B cell (primary cell): Measurements from ENCODE around the gene MAP4K2. TPM values are rescaled to one million over a fixed set of nuclear protein-coding genes. Genes with fewer than 3 reads are reported as not detected.

ENCODE experiments used
- ATAC-seq: fragments of 200-7000 bp; cut with Tn5 transposase; one replicate; pipeline ENCODE4 v1.10.0; 2021; ENCODE audit warnings: low read depth, mild to moderate bottlenecking, moderate number of reproducible peaks, moderate library complexity
- CTCF ChIA-PET: fragments of 350-600 bp; sonication (Branson Sonifier 250); formaldehyde crosslinking; loops from one replicate; lab custom pipeline; 2021; ENCODE audit warnings: antibody characterized with exemption, inconsistent platforms; lab: Charles Lee
- POLR2A ChIA-PET: fragments of 350-600 bp; sonication (Branson Sonifier 250); formaldehyde crosslinking; loops from one replicate; lab custom pipeline; 2021; ENCODE audit warnings: antibody characterized with exemption; lab: Charles Lee
- DNase-seq: peaks from one replicate; pipeline ENCODE4 v3.0.0; 2013
- H2AFZ ChIP-seq: 2 replicates; pipeline ENCODE4 v1.6.1; 2012; ENCODE audit warnings: mild to moderate bottlenecking, low read depth, low read length; ENCODE audit not compliant: insufficient read depth, poor library complexity, severe bottlenecking
- H3K27ac ChIP-seq, 2 donors: 1 replicate in 1 of 2; 2 replicates in 1 of 2; pipeline ENCODE4 v1.5.1; 2012 to 2013; ENCODE audit warnings: low read length in 2 of 2, mild to moderate bottlenecking in 2 of 2, moderate library complexity in 1 of 2
- H3K27me3 ChIP-seq, 4 experiments: fragments of 200-600 bp in 1 of 4; sonication (generic) in 1 of 4; replicated peaks in 1 of 4; 1 replicate in 2 of 4; 2 replicates in 2 of 4; pipeline versions ENCODE4 v1.6.1 to v1.7.0; 2013 to 2016; ENCODE audit warnings: low read length in 3 of 4, mild to moderate bottlenecking in 2 of 4, mixed read lengths in 1 of 4, moderate library complexity in 1 of 4; ENCODE audit not compliant: insufficient read depth in 4 of 4, control insufficient read depth in 3 of 4; ENCODE audit errors: control extremely low read depth in 1 of 4
- H3K36me3 ChIP-seq, 2 experiments: replicated peaks in 1 of 2; 1 replicate in 1 of 2; 2 replicates in 1 of 2; pipeline versions ENCODE4 v1.6.1 to v1.7.1; 2013; ENCODE audit warnings: low read length in 1 of 2; ENCODE audit not compliant: insufficient read depth in 2 of 2, control insufficient read depth in 1 of 2; ENCODE audit errors: control extremely low read depth in 1 of 2, extremely low read depth in 1 of 2
- H3K4me1 ChIP-seq, 2 donors: fragments of 200-600 bp in 1 of 2; sonication (generic) in 1 of 2; 1 replicate in 1 of 2; 2 replicates in 1 of 2; pipeline versions ENCODE4 v1.5.1 to v1.6.1; 2013 to 2017; ENCODE audit warnings: low read length in 2 of 2; ENCODE audit not compliant: control insufficient read depth in 2 of 2, insufficient read depth in 2 of 2
- H3K4me2 ChIP-seq: replicated peaks from 2 replicates; pipeline ENCODE3; 2012; ENCODE audit warnings: mild to moderate bottlenecking, low read depth, low read length; ENCODE audit not compliant: poor library complexity, severe bottlenecking
- H3K4me3 ChIP-seq, 5 experiments: fragments of 200-600 bp in 1 of 5; sonication (generic) in 1 of 5; 1 replicate in 3 of 5; 2 replicates in 2 of 5; pipeline versions ENCODE4 v1.5.1 to v1.7.0; 2011 to 2016; ENCODE audit warnings: low read length in 4 of 5, mild to moderate bottlenecking in 4 of 5, low read depth in 2 of 5, control low read depth in 1 of 5, moderate library complexity in 1 of 5; ENCODE audit not compliant: insufficient read depth in 1 of 5; ENCODE audit errors: control extremely low read depth in 1 of 5, extremely low read depth in 1 of 5
- H3K79me2 ChIP-seq: fragments of 200-600 bp; sonication (generic); one replicate; pipeline ENCODE4 v1.6.0; 2016; ENCODE audit warnings: low read length; ENCODE audit not compliant: control insufficient read depth, insufficient read depth
- H3K9ac ChIP-seq: fragments of 200-600 bp; sonication (generic); 2 replicates; pipeline ENCODE4 v1.6.1; 2017; ENCODE audit warnings: mild to moderate bottlenecking, low read length, moderate library complexity
- H3K9me3 ChIP-seq, 3 donors: one replicate each; pipeline versions ENCODE4 v1.6.1 to v1.7.1; 2013; ENCODE audit warnings: low read length in 2 of 3; ENCODE audit not compliant: control insufficient read depth in 2 of 3, insufficient read depth in 1 of 3; ENCODE audit errors: control extremely low read depth in 1 of 3
- H4K20me1 ChIP-seq: 2 replicates; pipeline ENCODE4 v1.6.0; 2012; ENCODE audit warnings: mild to moderate bottlenecking, low read length; ENCODE audit not compliant: insufficient read depth, control insufficient read depth, poor library complexity, severe bottlenecking
- H3K27ac Mint-ChIP-seq: one replicate; pipeline ENCODE4 v1.8.0; 2021; ENCODE audit warnings: mixed read lengths
- H3K27me3 Mint-ChIP-seq: one replicate; pipeline ENCODE4 v1.8.0; 2021; ENCODE audit warnings: mixed read lengths
- H3K4me1 Mint-ChIP-seq: one replicate; pipeline ENCODE4 v1.8.0; 2021; ENCODE audit warnings: mixed read lengths
- H3K4me3 Mint-ChIP-seq: one replicate; pipeline ENCODE4 v1.8.0; 2021; ENCODE audit warnings: mixed read lengths
- H3K9me3 Mint-ChIP-seq: one replicate; pipeline ENCODE4 v1.8.0; 2022; ENCODE audit warnings: mixed read lengths; ENCODE audit not compliant: insufficient read depth
- EZH2 ChIP-seq: IDR thresholded peaks from 2 replicates; pipeline ENCODE4 v1.6.1; 2012; ENCODE audit warnings: borderline replicate concordance, low read depth, mild to moderate bottlenecking, moderate library complexity, low read length; ENCODE audit not compliant: insufficient read depth, poor library complexity, severe bottlenecking
- WGBS: methylation state at CpG from one replicate; pipeline ENCODE4 v1.1.5; 2013; ENCODE audit warnings: missing lambda C conversion rate; ENCODE audit not compliant: insufficient coverage; 5-methylcytosine and 5-hydroxymethylcytosine counted together
- intact Hi-C: fragments of 100-400 bp; cut with micrococcal nuclease; formaldehyde crosslinking; loops from one replicate; pipeline ENCODE4 v1.10.0; 2022
- polyA plus RNA-seq: library from polyadenylated mRNA; depleted of rRNA; stranded (reverse); fragments of >200 nt; gene quantifications from 2 replicates; pipeline ENCODE4 v1.2.3, GENCODE V29; 2012
- total RNA-seq, 2 donors: library from RNA; stranded (reverse); fragments of 120-200 nt in 1 of 2; gene quantifications; 1 replicate in 1 of 2; 2 replicates in 1 of 2; pipeline versions ENCODE4 v1.2.3 to v1.2.4, GENCODE V29; 2013 to 2022
- TF ChIP-seq, protein P1 (sequence below): fragments of 200-600 bp; IDR thresholded peaks from one replicate; pipeline ENCODE4 v1.8.0; 2022; ENCODE audit warnings: antibody characterized with exemption, mild to moderate bottlenecking

The MAP4K2 gene
- total and polyA plus RNA-seq, 2 donors (not counting 1 experiment from before 2014, with no cell fraction given) = 118 to 163 TPM

GRCh38 chr11:64751136-64751535 lies 51.9 kb downstream of the MAP4K2 start:
- H3K4me3 ChIP-seq = no peak overlapping the region
- TF ChIP-seq, protein P1, sequence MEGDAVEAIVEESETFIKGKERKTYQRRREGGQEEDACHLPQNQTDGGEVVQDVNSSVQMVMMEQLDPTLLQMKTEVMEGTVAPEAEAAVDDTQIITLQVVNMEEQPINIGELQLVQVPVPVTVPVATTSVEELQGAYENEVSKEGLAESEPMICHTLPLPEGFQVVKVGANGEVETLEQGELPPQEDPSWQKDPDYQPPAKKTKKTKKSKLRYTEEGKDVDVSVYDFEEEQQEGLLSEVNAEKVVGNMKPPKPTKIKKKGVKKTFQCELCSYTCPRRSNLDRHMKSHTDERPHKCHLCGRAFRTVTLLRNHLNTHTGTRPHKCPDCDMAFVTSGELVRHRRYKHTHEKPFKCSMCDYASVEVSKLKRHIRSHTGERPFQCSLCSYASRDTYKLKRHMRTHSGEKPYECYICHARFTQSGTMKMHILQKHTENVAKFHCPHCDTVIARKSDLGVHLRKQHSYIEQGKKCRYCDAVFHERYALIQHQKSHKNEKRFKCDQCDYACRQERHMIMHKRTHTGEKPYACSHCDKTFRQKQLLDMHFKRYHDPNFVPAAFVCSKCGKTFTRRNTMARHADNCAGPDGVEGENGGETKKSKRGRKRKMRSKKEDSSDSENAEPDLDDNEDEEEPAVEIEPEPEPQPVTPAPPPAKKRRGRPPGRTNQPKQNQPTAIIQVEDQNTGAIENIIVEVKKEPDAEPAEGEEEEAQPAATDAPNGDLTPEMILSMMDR = no peak
- no peak for TF ChIP-seq EZH2
- no peak overlapping the region for H2AFZ ChIP-seq
- H3K4me3 Mint-ChIP-seq = no peak overlapping the region
- no peak for DNase-seq
- peaks cover 49% of the 10 kb centered on the region for H3K4me1 Mint-ChIP-seq
- no peaks in the 10 kb centered on the region for H3K27me3 Mint-ChIP-seq
- peaks cover 38% of the 10 kb centered on the region for H3K79me2 ChIP-seq
- intact Hi-C loops = no loop called here
- no peaks in the 10 kb centered on the region for H3K27me3 ChIP-seq
- peaks cover 0 to 23% of the 10 kb centered on the region in 2 experiments for H3K36me3 ChIP-seq
- H3K27ac ChIP-seq = no peak overlapping the region
- WGBS = 88% methylated on average over 9 of the region's 9 CpGs
- H3K27ac Mint-ChIP-seq = no peak overlapping the region
- no peak overlapping the region for H3K4me2 ChIP-seq
- POLR2A ChIA-PET = interaction anchor here (1.7 kb wide), 1 partner anchor 11 kb away, joined by 4 read pairs; no protein-coding TSS in a partner anchor
- H3K4me1 ChIP-seq = peaks cover 13 to 28% of the 10 kb centered on the region in 2 donors
- no peaks in the 10 kb centered on the region for H4K20me1 ChIP-seq
- ATAC-seq = no peak
- H3K9ac ChIP-seq = no peak overlapping the region
- CTCF ChIA-PET = interaction anchor here (1.2 to 13.7 kb wide), 3 partner anchors 10 to 24 kb away, joined by 3 to 280 read pairs (median 3); no protein-coding TSS in a partner anchor
- H3K9me3 ChIP-seq = no peaks in the 10 kb centered on the region
- no peaks in the 10 kb centered on the region for H3K9me3 Mint-ChIP-seq

DNA sequence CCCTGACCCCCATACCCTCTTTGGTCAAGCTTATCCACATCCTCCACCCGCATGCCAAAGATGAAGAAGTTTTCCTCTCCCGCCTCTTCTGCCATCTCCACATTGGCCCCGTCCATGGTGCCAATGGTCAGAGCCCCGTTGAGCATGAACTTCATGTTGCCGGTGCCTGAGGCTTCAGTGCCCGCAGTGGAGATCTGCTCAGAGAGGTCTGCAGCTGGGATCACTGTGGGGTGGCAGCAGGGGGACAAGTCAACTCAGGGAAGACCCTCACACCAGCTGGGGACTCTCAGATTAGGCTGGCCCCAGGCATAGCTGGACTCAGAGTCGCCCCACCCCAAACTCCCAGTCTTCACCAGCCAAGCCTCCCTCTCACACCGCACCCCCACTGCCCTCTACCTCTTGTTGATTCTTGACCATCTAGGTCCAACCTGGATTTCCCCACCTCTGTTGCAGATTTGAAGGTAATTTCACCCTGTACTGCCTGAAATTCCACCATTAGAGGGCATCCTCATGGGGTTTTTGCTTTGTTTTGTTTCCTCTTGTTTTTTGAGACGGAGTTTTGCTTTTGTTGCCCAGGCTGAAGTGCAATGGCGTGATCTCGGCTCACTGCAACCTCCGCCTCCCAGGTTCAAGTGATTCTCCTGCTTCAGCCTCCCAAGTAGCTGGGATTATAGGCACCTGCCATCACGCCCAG lies 52.5 kb downstream of the MAP4K2 start:
- Mint-ChIP-seq H3K27ac (peak overlapping the region; percentile 65), H3K9me3 (no peaks in the 10 kb centered on the region), H3K4me3 (no peak overlapping the region), H3K4me1 (peaks cover 52% of the 10 kb centered on the region), H3K27me3 (no peaks in the 10 kb centered on the region)
- no peaks in the 10 kb centered on the region for H3K9me3 ChIP-seq
- H3K4me3 ChIP-seq = no peak overlapping the region
- H2AFZ ChIP-seq = no peak overlapping the region
- no peaks in the 10 kb centered on the region for H3K27me3 ChIP-seq
- intact Hi-C loops = no loop called here
- 90% methylated on average over 4 of the region's 13 CpGs for WGBS
- H3K79me2 ChIP-seq = peaks cover 31% of the 10 kb centered on the region
- no peak overlapping the region for H3K9ac ChIP-seq
- peak overlapping the region; percentile 11 for H3K4me2 ChIP-seq
- no peaks in the 10 kb centered on the region for H4K20me1 ChIP-seq
- H3K4me1 ChIP-seq = peaks cover 15 to 31% of the 10 kb centered on the region in 2 donors
- H3K27ac ChIP-seq = no peak overlapping the region
- peaks cover 0 to 23% of the 10 kb centered on the region in 2 experiments for H3K36me3 ChIP-seq
- no peak for ATAC-seq
- TF ChIP-seq EZH2 = no peak
- TF ChIP-seq, protein P1 = no peak
- CTCF ChIA-PET = interaction anchor here (1.2 to 13.7 kb wide), 3 partner anchors 10 to 24 kb away, joined by 3 to 280 read pairs (median 5); no protein-coding TSS in a partner anchor
- POLR2A ChIA-PET = interaction anchor here (1.2 to 1.7 kb wide), 2 partner anchors 11 to 26 kb away, joined by 4 read pairs; no protein-coding TSS in a partner anchor
- no peak for DNase-seq
